ENCODE measurements around the gene CDH13.

CDH13 gene

DNA sequence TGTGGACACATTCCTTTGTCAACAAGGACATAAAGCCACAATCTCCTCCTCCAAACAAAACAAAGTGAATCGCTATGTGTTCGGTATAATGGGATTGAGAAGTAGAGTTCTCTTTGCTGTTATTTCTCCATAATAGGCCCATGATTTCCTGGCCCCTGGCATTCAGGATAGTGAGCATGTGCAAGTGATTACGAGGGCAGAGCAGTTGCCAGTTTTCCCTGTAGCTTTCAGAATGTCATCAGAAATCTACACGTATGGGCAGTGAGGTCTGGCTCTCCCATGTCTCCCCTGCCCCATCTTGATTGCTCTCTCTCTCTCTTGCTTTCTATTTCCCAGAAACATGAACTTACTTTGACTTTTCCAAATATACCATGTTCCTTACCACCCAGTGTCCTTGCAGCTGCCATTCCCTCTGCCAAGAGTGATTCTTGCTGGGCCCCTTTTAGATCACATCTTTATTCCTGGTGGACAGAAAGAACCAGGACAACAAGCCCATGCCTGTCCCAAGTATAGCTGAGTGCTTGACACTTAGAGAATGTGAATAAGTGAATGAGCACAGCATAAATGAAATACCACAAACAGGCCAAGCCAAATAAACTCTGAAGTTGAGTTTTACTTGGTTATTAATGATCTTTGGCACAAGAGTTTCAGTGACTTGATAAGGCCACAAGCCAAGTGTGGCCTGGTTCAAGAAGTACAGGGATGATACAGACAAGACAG lies 273.1 kb downstream of the CDH13 start:
- TF ChIP-seq CTCF (IDR thresholded peaks at IDR 0.05; ENCODE audit: insufficient read depth, low read length, poor library complexity, severe bottlenecking): no peak
- H3K4me3 ChIP-seq (replicated peaks; ENCODE audit: low read depth, low read length): no peak overlapping the region
- H3K27me3 ChIP-seq (replicated peaks; ENCODE audit: control insufficient read depth, insufficient read depth, low read length): no peaks in the 10 kb centered on the region
- DNase-seq (ENCODE audit: extremely low read depth, insufficient read length): no peak
- H3K36me3 ChIP-seq (ENCODE audit: control insufficient read depth, insufficient read depth, low read length): no peaks in the 10 kb centered on the region

GRCh38 chr16:82900559-82900958 lies 273.8 kb downstream of the CDH13 start:
- Histone ChIP-seq H3K27me3 (replicated peaks; ENCODE audit: control insufficient read depth, insufficient read depth, low read length) (no peaks in the 10 kb centered on the region), H3K36me3 (ENCODE audit: control insufficient read depth, insufficient read depth, low read length) (no peaks in the 10 kb centered on the region), H3K4me3 (replicated peaks; ENCODE audit: low read depth, low read length) (no peak overlapping the region)
- no peak for TF ChIP-seq CTCF (IDR thresholded peaks at IDR 0.05; ENCODE audit: insufficient read depth, low read length, poor library complexity, severe bottlenecking)
- no peak for DNase-seq (ENCODE audit: extremely low read depth, insufficient read length)

DNA sequence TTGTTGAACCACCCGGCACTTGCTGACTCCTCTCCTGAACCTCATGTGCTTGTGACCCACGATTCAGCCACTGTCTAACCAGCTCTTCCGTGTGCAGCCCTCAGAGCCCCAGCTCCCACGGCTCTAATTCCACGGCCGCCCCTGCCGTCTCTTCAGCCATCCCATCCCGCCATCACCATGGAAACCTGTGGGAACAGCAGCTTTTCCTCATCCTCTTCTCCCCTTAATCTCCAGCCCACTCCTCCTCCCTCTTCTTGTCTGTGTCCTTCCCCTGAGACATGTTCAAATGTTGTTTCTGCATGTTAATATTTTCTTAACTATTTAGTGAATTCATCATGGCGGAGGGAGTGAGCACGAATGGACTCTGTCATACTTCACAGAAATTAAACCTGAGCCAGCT lies 285.2 kb downstream of the CDH13 start:
- no peak for TF ChIP-seq CTCF (IDR thresholded peaks at IDR 0.05; ENCODE audit: insufficient read depth, low read length, poor library complexity, severe bottlenecking)
- no peak for DNase-seq (ENCODE audit: extremely low read depth, insufficient read length)
- Histone ChIP-seq H3K36me3 (ENCODE audit: control insufficient read depth, insufficient read depth, low read length) (no peaks in the 10 kb centered on the region), H3K4me3 (replicated peaks; ENCODE audit: low read depth, low read length) (no peak overlapping the region), H3K27me3 (replicated peaks; ENCODE audit: control insufficient read depth, insufficient read depth, low read length) (no peaks in the 10 kb centered on the region)

GRCh38 chr16:82915139-82915824 lies 288.5 kb downstream of the CDH13 start:
- DNase-seq (ENCODE audit: extremely low read depth, insufficient read length): no peak
- no peak for TF ChIP-seq CTCF (IDR thresholded peaks at IDR 0.05; ENCODE audit: insufficient read depth, low read length, poor library complexity, severe bottlenecking)
- H3K36me3 ChIP-seq (ENCODE audit: control insufficient read depth, insufficient read depth, low read length): no peaks in the 10 kb centered on the region
- no peak overlapping the region for H3K4me3 ChIP-seq (replicated peaks; ENCODE audit: low read depth, low read length)
- H3K27me3 ChIP-seq (replicated peaks; ENCODE audit: control insufficient read depth, insufficient read depth, low read length): no peaks in the 10 kb centered on the region

DNA sequence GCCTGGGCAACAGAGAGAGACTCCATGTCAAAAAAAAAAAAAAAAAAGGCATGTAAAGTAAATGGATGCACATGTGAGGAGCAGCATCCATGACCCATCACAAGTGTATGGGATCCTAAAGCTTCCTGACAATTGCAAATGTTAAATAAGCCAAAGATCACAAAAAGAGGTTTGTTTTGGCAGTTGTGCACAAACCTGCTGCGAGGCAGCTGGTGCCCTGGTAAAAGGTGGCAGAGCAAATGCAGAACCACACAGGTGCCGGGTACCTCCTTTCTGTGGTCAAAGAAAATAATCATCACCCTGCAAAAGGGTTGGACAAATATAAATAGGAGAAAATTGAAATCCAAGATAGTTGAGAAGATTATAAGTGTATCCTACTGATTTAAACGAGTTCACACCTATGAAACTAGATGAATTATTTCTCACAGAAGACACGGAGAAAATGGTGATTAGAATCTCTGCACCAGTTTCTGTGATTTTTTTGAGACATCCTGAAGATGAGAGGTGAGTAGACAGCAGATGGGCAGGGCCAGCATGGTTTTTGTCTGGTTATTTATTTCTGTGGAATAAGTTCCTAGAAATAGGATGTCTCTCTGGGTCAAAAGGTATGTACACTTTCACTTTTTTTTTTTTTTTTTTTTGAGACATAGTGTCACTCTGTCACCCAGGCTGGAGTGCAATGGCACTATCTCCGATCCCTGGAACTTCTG lies 291.3 kb downstream of the CDH13 start:
- Histone ChIP-seq H3K27me3 (replicated peaks; ENCODE audit: control insufficient read depth, insufficient read depth, low read length) (no peaks in the 10 kb centered on the region), H3K4me3 (replicated peaks; ENCODE audit: low read depth, low read length) (no peak overlapping the region), H3K36me3 (ENCODE audit: control insufficient read depth, insufficient read depth, low read length) (no peaks in the 10 kb centered on the region)
- no peak for DNase-seq (ENCODE audit: extremely low read depth, insufficient read length)
- no peak for TF ChIP-seq CTCF (IDR thresholded peaks at IDR 0.05; ENCODE audit: insufficient read depth, low read length, poor library complexity, severe bottlenecking)
